Loucy (cell line): ENCODE results near the gene RTEL1.

Experiments used
- H2AFZ ChIP-seq: fragments of 200-600 bp; sonication (generic); 2 replicates; pipeline ENCODE4 v1.6.0; 2016; ENCODE audit warnings: antibody characterized with exemption, mild to moderate bottlenecking, low read length, moderate library complexity
- H3F3A ChIP-seq: fragments of 200-600 bp; 2 replicates; pipeline ENCODE4 v1.6.0; 2016; ENCODE audit warnings: antibody characterized with exemption, low read depth, mild to moderate bottlenecking
- H3K27me3 ChIP-seq: fragments of 200-600 bp; sonication (generic); 2 replicates; pipeline ENCODE4 v1.6.1; 2014; ENCODE audit warnings: low read length, mild to moderate bottlenecking; ENCODE audit not compliant: insufficient read depth, poor library complexity, severe bottlenecking
- H3K36me3 ChIP-seq: fragments of 200-600 bp; sonication (generic); 2 replicates; pipeline ENCODE4 v1.6.1; 2016; ENCODE audit warnings: low read length; ENCODE audit not compliant: insufficient read depth
- H3K4me1 ChIP-seq: fragments of 200-600 bp; sonication (generic); 2 replicates; pipeline ENCODE4 v1.5.1; 2014; ENCODE audit warnings: low read length, mild to moderate bottlenecking; ENCODE audit not compliant: insufficient read depth, poor library complexity, severe bottlenecking
- H3K4me2 ChIP-seq: fragments of 200-600 bp; sonication (generic); 2 replicates; pipeline ENCODE4 v1.6.0; 2014; ENCODE audit warnings: antibody characterized with exemption, low read length, low read depth, mild to moderate bottlenecking; ENCODE audit not compliant: poor library complexity, severe bottlenecking
- H3K4me3 ChIP-seq: fragments of 200-600 bp; sonication (generic); 2 replicates; pipeline ENCODE4 v1.5.1; 2014; ENCODE audit warnings: low read length, mild to moderate bottlenecking, mixed read lengths; ENCODE audit not compliant: poor library complexity, severe bottlenecking
- H3K79me2 ChIP-seq: fragments of 200-600 bp; sonication (generic); 2 replicates; pipeline ENCODE4 v1.6.1; 2014; ENCODE audit warnings: low read length; ENCODE audit not compliant: insufficient read depth
- H3K9ac ChIP-seq: fragments of 200-600 bp; sonication (generic); 2 replicates; pipeline ENCODE4 v1.6.0; 2014; ENCODE audit warnings: mild to moderate bottlenecking, low read depth, low read length, moderate library complexity; ENCODE audit not compliant: poor library complexity, severe bottlenecking
- H3K9me2 ChIP-seq: fragments of 200-600 bp; sonication (generic); replicated peaks from 2 replicates; pipeline ENCODE4 v1.6.1; 2016; ENCODE audit warnings: low read depth, low read length, mixed read lengths
- H3K9me3 ChIP-seq: fragments of 200-600 bp; sonication (generic); 2 replicates; pipeline ENCODE4 v1.6.1; 2014; ENCODE audit warnings: mild to moderate bottlenecking, antibody characterized with exemption, low read length, low read depth; ENCODE audit not compliant: insufficient read depth
- H4K20me1 ChIP-seq: fragments of 200-600 bp; sonication (generic); 2 replicates; pipeline ENCODE4 v1.6.0; 2014; ENCODE audit warnings: antibody characterized with exemption, low read length, mild to moderate bottlenecking; ENCODE audit not compliant: insufficient read depth, poor library complexity, severe bottlenecking
- CTCF ChIP-seq: fragments of 200-600 bp; sonication (generic); conservative IDR thresholded peaks from 2 replicates; pipeline ENCODE4 v1.5.1; 2014; ENCODE audit warnings: mild to moderate bottlenecking, antibody characterized with exemption, low read length
- EZH2phosphoT487 ChIP-seq: fragments of 200-600 bp; IDR thresholded peaks from 2 replicates; pipeline ENCODE4 v1.6.1; 2018; ENCODE audit warnings: antibody characterized with exemption, mild to moderate bottlenecking, moderate library complexity, borderline replicate concordance

Gene RTEL1

GRCh38 chr20:63740627-63741353, 82.7 kb downstream of the RTEL1 start:
- H4K20me1 ChIP-seq = peaks cover 32% of the 10 kb centered on the region
- H3K4me2 ChIP-seq = peak overlapping the region; percentile 73
- peak overlapping the region; percentile 88 for H3K4me3 ChIP-seq
- peak overlapping the region; percentile 92 for H3K9ac ChIP-seq
- no peaks in the 10 kb centered on the region for H3K27me3 ChIP-seq
- H3K4me1 ChIP-seq = peaks cover 33% of the 10 kb centered on the region
- peaks cover 13% of the 10 kb centered on the region; the same call in 1 of the 2 replicates for H3K36me3 ChIP-seq
- peaks cover 38% of the 10 kb centered on the region for H3K79me2 ChIP-seq
- H2AFZ ChIP-seq = peak overlapping the region; percentile 30; the same call in 1 of the 2 replicates
- 0 out of 2 replicates have a peak, but pooled peaks cover 7% of the 10 kb centered on the region for H3F3A ChIP-seq
- TF ChIP-seq CTCF = no peak
- no peak for TF ChIP-seq EZH2phosphoT487
- no peaks in the 10 kb centered on the region for H3K9me2 ChIP-seq
- no peaks in the 10 kb centered on the region for H3K9me3 ChIP-seq

- H3K4me3 ChIP-seq = peak overlapping the region; percentile 88
Observed at GRCh38 chr20:63741354-63741675, 83.2 kb downstream of the RTEL1 start.

GRCh38 chr20:63741676-63742380, 83.7 kb downstream of the RTEL1 start:
- peaks cover 23% of the 10 kb centered on the region for H3K4me1 ChIP-seq

More at GRCh38 chr20:63741354-63741675, 83.2 kb downstream of the RTEL1 start:
- peaks cover 27% of the 10 kb centered on the region for H3K4me1 ChIP-seq
- TF ChIP-seq EZH2phosphoT487 (no peak), CTCF (no peak)
- peak overlapping the region; percentile 73 for H3K4me2 ChIP-seq
- H3K9me3 ChIP-seq = no peaks in the 10 kb centered on the region
- H3K9me2 ChIP-seq = no peaks in the 10 kb centered on the region
- H3K27me3 ChIP-seq = no peaks in the 10 kb centered on the region
- peaks cover 13% of the 10 kb centered on the region; the same call in 1 of the 2 replicates for H3K36me3 ChIP-seq
- H3F3A ChIP-seq = 0 out of 2 replicates have a peak, but pooled peaks cover 7% of the 10 kb centered on the region
- H2AFZ ChIP-seq = no peak overlapping the region
- peaks cover 32% of the 10 kb centered on the region for H4K20me1 ChIP-seq
- peak overlapping the region; percentile 92 for H3K9ac ChIP-seq
- peaks cover 38% of the 10 kb centered on the region for H3K79me2 ChIP-seq

More at GRCh38 chr20:63741676-63742380, 83.7 kb downstream of the RTEL1 start:
- H3K4me2 ChIP-seq = peak overlapping the region; percentile 73
- peak overlapping the region; percentile 92 for H3K9ac ChIP-seq
- H3K9me3 ChIP-seq = no peaks in the 10 kb centered on the region
- H4K20me1 ChIP-seq = peaks cover 32% of the 10 kb centered on the region
- no peaks in the 10 kb centered on the region for H3K9me2 ChIP-seq
- H3K79me2 ChIP-seq = peaks cover 36% of the 10 kb centered on the region
- peaks cover 13% of the 10 kb centered on the region; the same call in 1 of the 2 replicates for H3K36me3 ChIP-seq
- H3K4me3 ChIP-seq = peak overlapping the region; percentile 88
- no peaks in the 10 kb centered on the region for H3K27me3 ChIP-seq
- no peak for TF ChIP-seq CTCF
- TF ChIP-seq EZH2phosphoT487 = no peak
- no peak overlapping the region for H2AFZ ChIP-seq
- 0 out of 2 replicates have a peak, but pooled peaks cover 7% of the 10 kb centered on the region for H3F3A ChIP-seq
